WTC11 (cell line): ENCODE data around the gene ACSL5. TPM values are rescaled to one million over a fixed set of nuclear protein-coding genes. Genes with fewer than 3 reads are reported as not detected.

ENCODE experiments used
- ATAC-seq: fragments of 200-7000 bp; cut with Tn5 transposase; 2 replicates; pipeline ENCODE4 v1.10.0; 2021; ENCODE audit warnings: mild to moderate bottlenecking, moderate library complexity
- CTCF ChIA-PET: fragments of 300-600 bp; sonication (Branson Sonifier 250); formaldehyde crosslinking; loops from one replicate; lab custom pipeline; 2021; ENCODE audit warnings: antibody characterized with exemption; lab: Charles Lee
- POLR2A ChIA-PET: fragments of 350-600 bp; sonication (Branson Sonifier 250); formaldehyde crosslinking; loops from one replicate; lab custom pipeline; 2021; ENCODE audit warnings: antibody characterized with exemption; lab: Charles Lee
- DNase-seq: peaks from one replicate; pipeline ENCODE4 v3.0.0; 2021; ENCODE audit warnings: low spot score
- H3K27ac Mint-ChIP-seq: 2 replicates; pipeline ENCODE4 v1.8.0; 2021; ENCODE audit warnings: mixed read lengths
- H3K27me3 Mint-ChIP-seq: 2 replicates; pipeline ENCODE4 v1.8.0; 2021; ENCODE audit warnings: low read depth, mild to moderate bottlenecking, moderate library complexity, mixed read lengths
- H3K36me3 Mint-ChIP-seq: 2 replicates; pipeline ENCODE4 v1.8.0; 2021; ENCODE audit warnings: mixed read lengths
- H3K4me1 Mint-ChIP-seq: 2 replicates; pipeline ENCODE4 v1.8.0; 2022; ENCODE audit warnings: mixed read lengths
- H3K4me3 Mint-ChIP-seq: 2 replicates; pipeline ENCODE4 v1.8.0; 2021; ENCODE audit warnings: mild to moderate bottlenecking, moderate library complexity, mixed read lengths
- H3K9me3 Mint-ChIP-seq: 2 replicates; pipeline ENCODE4 v1.8.0; 2021; ENCODE audit warnings: mixed read lengths
- CBFB ChIP-seq: sonication (generic); formaldehyde crosslinking; IDR thresholded peaks from 2 replicates; pipeline ENCODE4 v1.8.1; 2022; ENCODE audit warnings: mild to moderate bottlenecking, low read depth, missing genetic modification reagents
- CREM ChIP-seq: sonication (generic); formaldehyde crosslinking; IDR thresholded peaks from 2 replicates; pipeline ENCODE4 v1.8.1; 2022; ENCODE audit warnings: mild to moderate bottlenecking, missing genetic modification reagents, moderate library complexity
- ETV6 ChIP-seq: sonication (generic); formaldehyde crosslinking; IDR thresholded peaks from 2 replicates; pipeline ENCODE4 v1.8.1; 2022; ENCODE audit warnings: mild to moderate bottlenecking, missing genetic modification reagents
- FOXJ3 ChIP-seq: sonication (generic); formaldehyde crosslinking; IDR thresholded peaks from 2 replicates; pipeline ENCODE4 v1.9.0; 2021; ENCODE audit warnings: missing genetic modification reagents, mild to moderate bottlenecking, borderline replicate concordance
- FOXP1 ChIP-seq: sonication (generic); formaldehyde crosslinking; IDR thresholded peaks from 2 replicates; pipeline ENCODE4 v1.8.0; 2022; ENCODE audit warnings: missing genetic modification reagents, mild to moderate bottlenecking, moderate library complexity, borderline replicate concordance
- GABPB1 ChIP-seq: sonication (generic); formaldehyde crosslinking; IDR thresholded peaks from 2 replicates; pipeline ENCODE4 v1.8.1; 2023; ENCODE audit warnings: mild to moderate bottlenecking, missing genetic modification reagents
- KAT7 ChIP-seq: sonication (generic); formaldehyde crosslinking; IDR thresholded peaks from 2 replicates; pipeline ENCODE4 v1.8.1; 2023; ENCODE audit warnings: missing genetic modification reagents, mild to moderate bottlenecking, borderline replicate concordance
- MYBL2 ChIP-seq: sonication (generic); formaldehyde crosslinking; IDR thresholded peaks from 2 replicates; pipeline ENCODE4 v1.8.1; 2023; ENCODE audit warnings: mild to moderate bottlenecking, moderate library complexity, missing genetic modification reagents
- NR1H2 ChIP-seq: sonication (generic); formaldehyde crosslinking; IDR thresholded peaks from 2 replicates; pipeline ENCODE4 v1.9.0; 2021; ENCODE audit warnings: mild to moderate bottlenecking, moderate library complexity, missing genetic modification reagents
- NR3C1 ChIP-seq: sonication (generic); formaldehyde crosslinking; conservative IDR thresholded peaks from 2 replicates; pipeline ENCODE4 v1.8.1; 2023; ENCODE audit warnings: low read depth, mild to moderate bottlenecking, missing genetic modification reagents
- PRRX2 ChIP-seq: fragments of 250-450 bp; sonication (Bioruptor Pico); IDR thresholded peaks from 2 replicates; pipeline ENCODE4 v1.8.0; 2021; ENCODE audit warnings: mild to moderate bottlenecking
- SOX15 ChIP-seq: fragments of 250-450 bp; sonication (Bioruptor Pico); IDR thresholded peaks from 2 replicates; pipeline ENCODE4 v1.9.0; 2021; ENCODE audit warnings: mild to moderate bottlenecking
- TCF7 ChIP-seq: sonication (generic); formaldehyde crosslinking; IDR thresholded peaks from 2 replicates; pipeline ENCODE4 v1.8.0; 2022; ENCODE audit warnings: mild to moderate bottlenecking, low read depth, missing genetic modification reagents, moderate library complexity
- TEAD1 ChIP-seq: sonication (generic); formaldehyde crosslinking; IDR thresholded peaks from 2 replicates; pipeline ENCODE4 v1.8.0; 2022; ENCODE audit warnings: mild to moderate bottlenecking, missing genetic modification reagents
- TEAD4 ChIP-seq: sonication (generic); formaldehyde crosslinking; IDR thresholded peaks from 2 replicates; pipeline ENCODE4 v1.8.0; 2022; ENCODE audit warnings: mild to moderate bottlenecking, missing genetic modification reagents
- TP53 ChIP-seq: sonication (generic); formaldehyde crosslinking; IDR thresholded peaks from 2 replicates; pipeline ENCODE4 v1.8.1; 2023; ENCODE audit warnings: mild to moderate bottlenecking, missing genetic modification reagents
- ZMAT4 ChIP-seq: fragments of 250-450 bp; sonication (Bioruptor Pico); IDR thresholded peaks from 2 replicates; pipeline ENCODE4 v1.9.0; 2021; ENCODE audit warnings: mild to moderate bottlenecking
- ZNF121 ChIP-seq: sonication (generic); formaldehyde crosslinking; IDR thresholded peaks from 2 replicates; pipeline ENCODE4 v1.8.0; 2023; ENCODE audit warnings: missing genetic modification reagents
- ZNF219 ChIP-seq: sonication (generic); formaldehyde crosslinking; IDR thresholded peaks from 2 replicates; pipeline ENCODE4 v1.8.0; 2023; ENCODE audit warnings: missing genetic modification reagents, mild to moderate bottlenecking, borderline replicate concordance
- ZNF232 ChIP-seq: sonication (generic); formaldehyde crosslinking; IDR thresholded peaks from 2 replicates; pipeline ENCODE4 v1.8.0; 2022; ENCODE audit warnings: mild to moderate bottlenecking, missing genetic modification reagents
- ZNF512 ChIP-seq: sonication (generic); formaldehyde crosslinking; IDR thresholded peaks from 2 replicates; pipeline ENCODE4 v1.8.1; 2022; ENCODE audit warnings: missing genetic modification reagents, borderline replicate concordance
- ZNF532 ChIP-seq: fragments of 250-450 bp; sonication (Bioruptor Pico); IDR thresholded peaks from 2 replicates; pipeline ENCODE4 v1.9.0; 2021; ENCODE audit warnings: mild to moderate bottlenecking, borderline replicate concordance
- ZNF671 ChIP-seq: fragments of 250-450 bp; sonication (Bioruptor Pico); IDR thresholded peaks from 2 replicates; pipeline ENCODE4 v1.8.0; 2021; ENCODE audit warnings: mild to moderate bottlenecking
- ZSCAN18 ChIP-seq: fragments of 250-450 bp; sonication (Bioruptor Pico); IDR thresholded peaks from 2 replicates; pipeline ENCODE4 v2.1.2; 2022; ENCODE audit warnings: mild to moderate bottlenecking, moderate library complexity
- total RNA-seq: library from RNA; stranded (reverse); gene quantifications from 3 replicates; pipeline ENCODE4 v1.2.3, GENCODE V29; 2021

The ACSL5 gene
- total RNA-seq, 1 experiment from 2014 or later: 0.22 TPM

GRCh38 chr10:112360308-112361270, 13.3 kb upstream of the ACSL5 start (continued):
- no peak for TF ChIP-seq ETV6 (CRISPR knock-in tag)
- TF ChIP-seq ZMAT4 (CRISPR knock-in tag): no peak
- TF ChIP-seq TEAD4 (CRISPR knock-in tag): no peak
- no peak for TF ChIP-seq MYBL2 (CRISPR knock-in tag)
- no peak for TF ChIP-seq ZNF219 (CRISPR knock-in tag)
- no peak for TF ChIP-seq CREM (CRISPR knock-in tag)

GRCh38 chr10:112361951-112362751, 11.8 kb upstream of the ACSL5 start:
- Mint-ChIP-seq H3K4me1 (peaks cover 5% of the 10 kb centered on the region; the same call in 1 of the 2 replicates), H3K27me3 (peaks cover 6% of the 10 kb centered on the region), H3K27ac (no peak overlapping the region), H3K36me3 (no peaks in the 10 kb centered on the region), H3K4me3 (no peak overlapping the region), H3K9me3 (no peaks in the 10 kb centered on the region)
- ChIA-PET CTCF (interaction anchor here (0.6 to 1.2 kb wide), 2 partner anchors 73 to 745 kb away, joined by 5 to 6 read pairs; no protein-coding TSS in a partner anchor), POLR2A (no interaction called here)
- TF ChIP-seq NR1H2 (CRISPR knock-in tag): no peak
- no peak for TF ChIP-seq CBFB (CRISPR knock-in tag)
- no peak for TF ChIP-seq FOXP1 (CRISPR knock-in tag)
- TF ChIP-seq TP53 (CRISPR knock-in tag): no peak
- TF ChIP-seq ZNF671: no peak
- TF ChIP-seq TCF7 (CRISPR knock-in tag): no peak
- TF ChIP-seq ZNF121 (CRISPR knock-in tag): no peak
- TF ChIP-seq TEAD1 (CRISPR knock-in tag): no peak
- TF ChIP-seq PRRX2 (CRISPR knock-in tag): no peak
- TF ChIP-seq NR3C1: no peak
- no peak for TF ChIP-seq ZNF512 (CRISPR knock-in tag)
- ATAC-seq (peak; percentile 72), DNase-seq (no peak)

GRCh38 chr10:112362833-112363232, 11.1 kb upstream of the ACSL5 start:
- CTCF ChIA-PET: interaction anchor here (1.2 kb wide), 1 partner anchor 72 kb away, joined by 6 read pairs; no protein-coding TSS in a partner anchor
- Mint-ChIP-seq H3K4me3 (no peak overlapping the region), H3K27ac (no peak overlapping the region), H3K9me3 (no peaks in the 10 kb centered on the region), H3K4me1 (peaks cover 5% of the 10 kb centered on the region; the same call in 1 of the 2 replicates), H3K27me3 (peaks cover 6% of the 10 kb centered on the region), H3K36me3 (no peaks in the 10 kb centered on the region)
- no peak for DNase-seq
- no peak for ATAC-seq
- POLR2A ChIA-PET: no interaction called here
- TF ChIP-seq ZNF532 (CRISPR knock-in tag) (no peak), ZNF232 (no peak), FOXJ3 (CRISPR knock-in tag) (no peak), ZSCAN18 (no peak), CBFB (CRISPR knock-in tag) (no peak), TEAD4 (CRISPR knock-in tag) (no peak), KAT7 (CRISPR knock-in tag) (no peak), GABPB1 (CRISPR knock-in tag) (no peak), SOX15 (CRISPR knock-in tag) (no peak)
